Left colon (tissue), 2 donors: ENCODE results near the gene FERMT1. TPM values are rescaled to one million over a fixed set of nuclear protein-coding genes. Genes with fewer than 3 reads are reported as not detected.
"Not testable (repeated sequence)": the region's sequence is repeated elsewhere in the genome, so short reads cannot be mapped to it uniquely, and the experiment has no call there.

Experiments
- ATAC-seq: fragments of 200-7000 bp; cut with Tn5 transposase; one replicate; pipeline ENCODE4 v1.9.1; 2020; ENCODE audit warnings: mild to moderate bottlenecking, moderate library complexity
- DNase-seq, 2 donors: peaks; one replicate each; pipeline ENCODE4 v3.0.0-alpha.2; 2020
- intact Hi-C, 2 donors: fragments of 100-400 bp; cut with DNase I in 1 of 2; cut with micrococcal nuclease in 1 of 2; formaldehyde crosslinking; loops; one replicate each; pipeline versions ENCODE4 v1.11.2 to v1.14.0; 2022; cut with DNase I, micrococcal nuclease
- total RNA-seq, 2 donors: library from RNA; stranded (reverse); fragmentation: NEBNext Ultra II Directional; extraction: Animal tissue kit (Norgen Biotek cat#: 25700); gene quantifications; one replicate each; pipeline ENCODE4 v1.2.1, GENCODE V29; 2021
- donor health status: DM: no; HTN: no; CAD: no.
- donor health status: DM: yes; HTN: yes; CAD: no.

The FERMT1 gene
- total RNA-seq, 2 donors from 2014 or later = 62.0 to 79.7 TPM

DNA sequence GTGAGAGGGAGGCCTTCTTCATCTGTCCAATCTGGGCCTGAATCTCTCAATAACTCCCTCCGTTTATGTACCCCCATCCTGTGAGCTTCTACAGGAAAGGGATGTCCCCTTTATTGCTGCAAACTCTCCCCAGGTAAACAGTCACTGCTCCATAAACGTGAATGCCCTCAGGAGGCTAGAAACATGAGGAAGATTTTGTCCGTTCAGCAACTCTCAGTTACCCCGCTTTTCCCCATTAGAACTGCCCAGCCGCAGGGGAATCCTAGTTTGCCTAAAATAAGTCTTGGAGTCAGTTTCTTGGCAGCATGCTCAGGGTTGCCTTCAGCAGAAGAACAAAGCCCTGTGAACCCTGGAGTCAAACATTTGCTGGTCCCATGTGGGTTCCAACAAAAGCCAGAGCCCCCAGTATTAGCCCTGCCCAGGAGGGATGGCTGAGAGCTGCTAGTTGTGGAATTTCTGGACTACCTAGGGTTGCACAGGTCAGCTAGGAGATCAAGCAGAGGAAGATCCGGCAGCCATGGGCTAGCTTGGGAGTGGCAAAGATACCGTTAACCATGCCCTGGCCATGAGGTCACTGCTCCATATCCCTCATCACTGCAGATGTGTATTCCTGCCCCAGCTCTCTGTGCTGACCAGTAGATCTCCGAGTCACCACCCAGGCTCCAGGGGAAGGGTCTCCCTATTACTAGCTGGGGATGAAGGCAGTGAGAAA is 69.6 kb downstream of the FERMT1 start:
- DNase-seq (no peak), ATAC-seq (no peak)
- intact Hi-C loops = no loop called here

DNA sequence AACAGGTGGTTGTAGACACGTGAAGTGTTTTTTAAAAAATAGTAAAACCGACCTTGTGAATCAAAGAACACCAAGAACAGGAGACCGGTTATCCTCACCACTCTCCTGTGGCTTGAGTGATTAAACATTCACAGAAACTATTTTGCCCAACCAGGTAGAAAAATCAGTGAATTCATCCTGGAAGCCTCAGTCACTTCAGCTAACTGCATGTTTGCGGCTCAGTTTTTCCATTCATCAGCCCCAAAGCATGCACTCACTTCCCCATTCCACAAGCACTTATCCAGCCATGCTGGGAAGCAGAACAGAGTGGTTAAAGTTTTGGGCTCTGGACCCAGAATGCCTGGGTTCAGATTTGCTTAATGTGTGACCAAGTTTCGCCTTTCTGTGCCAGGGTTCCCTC is 71.3 kb downstream of the FERMT1 start:
- intact Hi-C loops = no loop called here
- no peak for ATAC-seq
- DNase-seq = no peak

DNA sequence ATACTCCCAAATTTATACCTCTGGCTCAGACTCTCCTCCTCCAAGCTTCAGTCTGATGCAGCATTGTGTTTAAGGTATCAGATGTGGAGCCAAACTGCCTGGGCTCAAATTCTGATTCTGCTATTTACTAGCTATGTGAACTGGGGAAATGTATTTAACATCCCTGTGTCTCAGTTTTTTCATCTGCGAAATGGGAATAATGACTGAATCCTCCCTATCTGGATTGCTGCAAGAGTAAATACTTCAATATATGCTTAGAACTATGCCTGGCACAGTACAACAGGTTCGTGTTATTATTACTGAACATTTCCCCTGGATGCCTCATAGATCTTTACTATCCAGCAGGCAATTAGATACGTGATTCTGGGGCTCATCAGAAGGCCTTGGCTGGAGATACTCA is 74.4 kb downstream of the FERMT1 start:
- ATAC-seq = no peak

DNA sequence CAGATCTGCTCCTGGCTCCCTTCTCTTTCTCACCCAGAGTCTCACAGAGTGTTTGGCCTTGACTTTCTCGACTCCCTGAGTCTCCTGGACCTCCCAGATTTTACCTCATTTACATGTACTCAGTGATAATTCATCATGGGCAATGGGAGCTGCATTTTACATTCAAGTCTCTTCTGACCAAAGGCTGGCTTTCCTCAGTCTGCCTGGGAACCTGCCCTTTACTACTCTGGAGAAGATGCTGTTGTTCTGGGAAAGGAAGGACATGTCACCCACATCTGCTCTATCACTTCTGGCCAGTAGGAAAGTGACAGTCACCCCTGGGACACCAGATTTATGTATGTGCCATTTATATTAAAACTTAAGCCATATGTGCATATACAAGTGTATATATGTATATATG is 76.4 kb downstream of the FERMT1 start:
- ATAC-seq = no peak
- DNase-seq = no peak
- intact Hi-C loops = no loop called here

More for the DNA sequence above, 74.4 kb downstream of the FERMT1 start:
- DNase-seq = no peak
- intact Hi-C loops = no loop called here

DNA sequence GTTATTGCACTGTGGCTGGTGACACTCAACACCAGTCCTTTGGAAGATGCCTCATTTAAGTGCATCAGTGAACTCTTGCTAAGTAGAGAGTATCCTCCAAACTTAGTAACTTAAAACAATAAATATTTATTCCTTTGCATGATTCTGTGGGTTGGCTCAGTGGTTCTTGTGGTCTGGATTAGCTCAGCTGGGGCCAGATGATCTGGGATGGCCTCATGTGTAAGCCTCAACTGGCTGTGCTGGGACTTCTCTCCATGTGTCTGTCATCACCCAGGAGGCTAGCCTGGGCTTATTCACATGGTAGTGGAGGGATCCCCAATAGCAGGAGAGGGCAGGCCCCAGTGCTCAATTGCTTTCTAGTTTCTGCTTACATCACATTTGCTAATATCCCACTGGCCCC is 77.3 kb downstream of the FERMT1 start:
- intact Hi-C loops = no loop called here
- ATAC-seq = no peak

DNA sequence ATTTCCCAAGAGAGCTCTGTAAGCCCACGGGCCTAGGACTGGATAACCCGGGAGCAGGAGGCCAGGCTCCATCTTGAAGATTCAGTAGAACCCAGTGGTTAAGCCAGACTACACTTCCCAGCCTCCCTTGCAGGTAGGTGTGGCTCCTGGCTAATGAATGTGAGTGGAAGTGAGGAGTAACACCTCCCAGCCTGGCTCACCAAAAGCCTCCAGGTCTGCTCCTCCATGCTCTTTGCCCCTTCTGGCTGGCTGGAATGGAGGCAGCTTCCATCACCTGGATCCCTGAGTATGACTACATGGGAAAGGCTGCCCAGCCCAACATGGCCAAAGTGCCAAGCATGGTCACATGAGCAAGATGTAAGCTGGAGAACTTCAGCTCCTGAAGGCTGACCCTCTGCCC is 78.7 kb downstream of the FERMT1 start:
- ATAC-seq (peak; percentile 43), DNase-seq (no peak)
- intact Hi-C loops = no loop called here

More for the DNA sequence above, 77.3 kb downstream of the FERMT1 start:
- no peak for DNase-seq

DNA sequence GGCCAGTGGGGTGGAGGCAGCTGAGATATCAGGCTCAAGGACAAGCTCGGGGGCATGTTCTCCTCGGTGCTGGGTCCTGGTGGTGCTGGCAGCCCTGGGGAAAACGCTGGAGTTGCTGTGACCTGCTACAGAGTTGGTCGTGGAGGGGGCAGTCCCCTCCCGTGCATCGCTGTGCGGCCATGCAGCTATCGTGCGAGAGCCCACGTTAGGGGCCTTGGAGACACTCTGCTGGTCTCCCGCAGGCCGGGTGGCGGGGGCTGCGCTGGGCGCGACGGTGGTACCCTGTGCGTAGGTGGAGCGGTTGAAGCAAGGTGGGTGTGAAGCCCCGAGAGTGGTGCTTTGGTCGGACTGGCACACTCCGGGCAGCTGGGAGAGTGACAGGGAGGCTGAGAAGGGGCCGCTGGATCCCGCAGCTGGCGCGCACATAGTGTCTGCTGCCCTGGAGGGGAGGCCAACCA is 81.0 kb downstream of the FERMT1 start:
- intact Hi-C loops = no loop called here
- DNase-seq (no peak), ATAC-seq (peak; percentile 13)

DNA sequence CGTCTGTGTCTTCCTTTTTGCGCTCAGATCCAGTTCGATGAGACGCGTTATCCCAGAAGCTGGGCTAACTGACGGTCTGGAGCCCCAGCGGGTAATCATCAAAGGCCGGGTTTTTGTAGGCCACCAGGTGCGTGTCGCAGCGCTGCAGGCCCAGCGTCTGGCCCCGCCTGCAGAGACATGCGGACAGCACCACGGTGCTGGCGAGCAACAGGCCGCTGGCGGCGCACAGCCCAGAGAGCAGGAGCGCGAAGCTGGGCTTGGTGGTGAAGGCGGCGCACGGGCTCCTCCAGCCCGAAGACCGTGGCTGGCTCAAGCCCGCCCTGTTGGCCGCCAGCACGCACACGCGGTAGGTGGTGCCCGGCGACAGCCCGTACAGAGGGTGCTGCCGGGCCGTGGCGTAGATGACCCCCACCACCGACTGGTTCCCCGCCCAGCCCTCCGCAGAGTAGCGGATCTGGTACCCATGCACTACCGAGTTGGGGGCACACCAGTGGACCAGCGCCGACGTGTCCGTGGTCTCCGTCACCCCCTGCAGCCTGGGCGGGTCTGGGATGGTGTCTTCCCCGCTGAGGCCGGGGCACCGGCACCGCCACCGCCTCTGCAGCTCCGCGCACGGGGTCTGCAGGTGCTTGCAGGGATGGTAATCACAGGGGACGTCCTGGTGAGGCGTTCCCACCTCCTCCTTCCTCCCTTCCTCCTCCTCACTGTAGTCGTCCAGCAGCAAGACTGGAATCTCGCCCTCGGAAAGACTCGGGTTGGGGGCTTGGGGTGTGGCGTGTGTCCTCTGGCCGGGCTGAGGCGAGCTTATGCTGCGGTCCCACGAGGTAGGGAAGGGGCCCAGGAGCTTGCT is 81.6 kb downstream of the FERMT1 start:
- DNase-seq (no peak), ATAC-seq (peak; percentile 28)
- intact Hi-C loops = no loop called here

DNA sequence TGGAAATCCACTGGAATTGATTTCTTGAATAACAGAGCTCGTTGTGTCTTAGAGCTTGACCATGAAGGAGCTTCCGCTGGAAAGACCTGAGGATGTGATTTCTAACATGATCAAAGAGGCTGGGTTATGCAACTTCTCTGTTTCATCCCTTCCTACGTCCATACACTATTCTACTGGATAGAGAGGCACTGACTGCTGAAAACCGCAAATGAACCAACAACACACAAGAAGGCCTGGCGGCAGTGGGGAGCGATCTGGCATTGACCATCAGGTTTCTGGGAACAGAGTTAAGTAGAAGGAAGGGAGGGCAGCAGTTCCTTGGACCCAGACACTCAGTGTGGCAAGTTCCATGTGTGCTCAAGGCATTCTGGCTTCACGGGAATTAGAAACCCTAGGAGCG is 82.3 kb downstream of the FERMT1 start:
- intact Hi-C loops = no loop called here
- DNase-seq (no peak), ATAC-seq (peak; percentile 10)

DNA sequence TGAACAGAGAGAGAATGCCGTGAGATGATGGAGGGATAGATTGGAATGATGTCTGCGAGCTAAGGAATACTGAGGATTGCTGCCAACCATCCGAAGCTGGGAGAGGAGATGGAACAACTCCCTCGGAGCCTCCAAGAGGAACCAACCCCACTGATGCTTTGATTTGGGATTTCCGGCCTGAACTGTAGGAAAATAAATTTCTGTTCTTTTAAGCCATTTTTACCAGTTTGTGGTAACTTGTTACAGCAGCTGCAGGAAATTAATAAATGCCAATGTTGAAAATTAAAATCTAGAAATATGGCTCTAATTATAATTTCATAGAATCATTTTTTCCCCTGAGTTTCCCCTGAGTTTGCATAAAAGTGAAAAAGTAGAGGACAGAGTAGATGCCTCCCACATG is 83.1 kb downstream of the FERMT1 start:
- ATAC-seq = no peak
- intact Hi-C loops = no loop called here
- DNase-seq = no peak

DNA sequence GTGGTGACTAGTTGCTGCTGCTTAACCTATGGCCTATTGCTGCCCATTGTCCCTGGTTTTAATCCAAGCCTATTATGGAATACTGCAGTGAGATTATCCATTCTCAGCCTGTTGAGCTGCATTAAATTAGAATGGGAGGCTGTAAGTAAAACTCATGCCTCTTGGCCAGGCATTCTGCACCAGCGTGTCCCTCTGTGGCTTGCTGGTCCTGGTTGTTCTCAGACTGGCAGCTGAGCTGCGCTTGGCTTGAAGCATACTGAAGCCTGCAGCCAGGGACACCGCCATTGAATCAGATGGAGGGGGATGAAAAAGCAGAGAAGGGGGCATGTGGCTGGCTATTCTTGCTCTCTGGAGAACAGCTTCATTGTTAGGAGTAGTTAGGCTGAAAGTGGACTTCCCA is 84.6 kb downstream of the FERMT1 start:
- ATAC-seq (no peak), DNase-seq (no peak)
- intact Hi-C loops = no loop called here

DNA sequence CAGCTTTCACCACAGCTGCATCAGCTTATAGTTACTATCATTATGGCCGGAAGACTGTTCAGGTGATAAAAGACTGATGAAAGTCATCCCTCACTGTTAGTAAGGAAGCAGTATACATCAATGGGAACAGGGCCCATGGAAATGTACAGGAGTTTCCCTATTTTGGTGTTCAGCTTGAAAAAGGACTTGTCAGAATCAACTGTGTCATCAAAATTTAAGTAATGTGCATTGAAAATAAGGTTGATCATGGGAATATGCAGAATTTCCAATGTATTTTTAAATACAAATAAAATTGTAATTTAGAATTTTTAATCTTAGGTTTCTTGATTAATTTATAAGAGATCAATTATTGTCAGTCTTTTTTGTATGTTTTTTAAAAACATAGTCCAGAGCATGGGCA is 85.7 kb downstream of the FERMT1 start:
- intact Hi-C loops = no loop called here
- DNase-seq (no peak), ATAC-seq (no peak)

DNA sequence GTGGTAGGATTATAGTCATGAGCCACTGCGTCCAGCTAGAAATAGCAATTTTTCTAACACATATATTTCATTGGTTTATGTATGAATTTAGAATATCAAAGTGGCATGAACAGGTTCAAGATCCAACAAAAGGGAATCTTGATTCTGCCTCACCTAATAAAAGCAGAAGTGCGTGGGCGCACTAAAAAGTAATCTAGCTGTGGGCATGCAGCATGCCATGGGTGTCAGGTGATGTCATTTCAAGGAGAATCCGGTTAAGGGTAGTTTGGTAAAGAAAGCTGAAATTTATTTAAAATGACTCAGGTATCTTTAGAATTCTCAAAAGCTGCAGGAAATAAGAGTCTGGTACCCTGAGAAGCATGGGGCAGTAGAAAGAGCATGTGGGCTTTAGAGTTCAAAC is 86.6 kb downstream of the FERMT1 start:
- ATAC-seq (no peak), DNase-seq (no peak)
- intact Hi-C loops = no loop called here

DNA sequence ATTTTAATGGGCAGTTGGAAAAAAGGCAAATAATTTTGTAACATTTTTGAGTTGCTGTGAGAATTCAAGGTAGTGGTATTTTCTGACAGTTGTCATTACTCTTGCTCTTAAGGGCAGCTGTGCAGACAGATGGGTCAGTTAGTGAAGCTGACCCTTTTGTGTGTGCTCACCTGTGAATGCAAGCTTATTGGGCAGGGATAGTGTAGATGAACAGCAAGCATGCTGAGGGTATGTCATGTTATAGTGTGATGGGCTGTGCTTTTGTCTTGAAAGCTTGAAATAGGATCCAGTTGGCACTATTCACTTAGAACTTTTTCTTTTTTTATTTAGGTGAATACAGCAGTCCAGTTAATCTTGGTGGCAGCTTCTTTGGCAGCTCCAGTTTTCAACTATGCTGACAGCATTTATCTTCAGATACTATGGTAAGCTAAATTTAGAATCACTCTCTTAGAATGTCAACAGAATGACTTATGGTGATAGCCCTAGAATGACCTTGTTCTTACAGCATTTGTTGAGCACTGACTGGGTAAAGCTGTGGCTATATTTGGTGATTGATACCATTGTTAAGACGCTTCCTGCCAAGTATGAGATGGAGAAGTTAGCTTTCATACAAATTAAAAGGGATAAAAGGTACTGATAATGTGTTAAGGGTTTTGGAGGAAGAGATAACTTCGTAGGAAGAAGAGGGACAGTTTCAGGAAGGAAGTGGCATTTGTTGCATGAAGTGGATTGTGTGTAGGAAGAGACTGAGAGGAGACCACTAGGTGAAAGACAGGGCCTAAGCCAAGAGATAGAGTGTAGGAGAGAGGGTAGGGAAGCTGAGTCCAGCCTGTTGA is 88.5 kb downstream of the FERMT1 start:
- intact Hi-C loops = no loop called here
- no peak for DNase-seq
- ATAC-seq = no peak

DNA sequence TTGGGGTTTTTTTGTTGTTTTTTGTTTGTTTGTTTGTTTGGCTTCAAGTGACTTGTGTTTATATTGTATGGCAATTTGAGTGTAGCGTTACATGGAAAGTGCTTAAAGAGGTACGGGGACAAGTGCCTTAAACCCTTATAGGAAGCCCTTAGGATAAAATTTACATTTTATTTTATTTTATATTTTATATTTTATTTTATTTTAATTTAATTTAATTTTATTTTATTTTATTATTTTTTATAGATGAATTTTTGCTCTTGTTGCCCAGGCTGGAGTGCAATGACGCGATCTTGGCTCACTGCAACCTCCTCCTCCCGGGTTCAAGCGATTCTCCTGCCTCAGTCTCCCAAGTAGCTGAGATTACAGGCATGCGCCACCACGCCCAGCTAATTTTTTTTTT is 89.9 kb downstream of the FERMT1 start:
- ATAC-seq, DNase-seq, intact Hi-C loops: not testable (repeated sequence)

DNA sequence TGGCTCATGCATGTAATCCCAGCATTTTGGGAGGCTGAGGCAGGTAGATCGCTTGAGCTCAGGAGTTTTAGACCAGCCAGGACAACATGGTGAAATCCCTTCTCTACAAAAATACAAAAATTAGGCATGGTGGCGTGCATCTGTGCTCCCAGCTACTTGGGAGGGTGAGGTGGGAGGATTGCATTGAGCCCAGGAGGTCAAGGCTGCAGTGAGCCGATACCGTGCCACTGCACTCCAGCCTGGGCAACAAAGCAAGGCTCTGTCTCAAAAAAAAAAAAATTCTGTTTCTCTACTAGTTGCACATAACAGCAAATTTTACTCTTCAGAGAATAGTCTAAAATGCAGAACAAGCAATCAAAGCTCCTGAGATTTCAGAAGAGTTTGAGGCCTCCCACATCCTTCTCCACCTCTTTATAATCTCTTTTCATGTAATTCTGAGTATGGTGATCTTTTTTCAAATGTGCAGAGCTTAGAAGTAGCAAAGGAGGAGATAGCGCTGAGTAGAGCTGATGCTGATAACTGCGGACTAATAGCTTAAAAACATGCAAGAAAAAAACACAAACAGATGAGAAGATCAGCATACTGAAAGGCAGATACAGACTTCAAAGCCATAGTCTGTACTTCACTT is 92.3 kb downstream of the FERMT1 start:
- intact Hi-C loops = no loop called here
- no peak for DNase-seq
- ATAC-seq = no peak

DNA sequence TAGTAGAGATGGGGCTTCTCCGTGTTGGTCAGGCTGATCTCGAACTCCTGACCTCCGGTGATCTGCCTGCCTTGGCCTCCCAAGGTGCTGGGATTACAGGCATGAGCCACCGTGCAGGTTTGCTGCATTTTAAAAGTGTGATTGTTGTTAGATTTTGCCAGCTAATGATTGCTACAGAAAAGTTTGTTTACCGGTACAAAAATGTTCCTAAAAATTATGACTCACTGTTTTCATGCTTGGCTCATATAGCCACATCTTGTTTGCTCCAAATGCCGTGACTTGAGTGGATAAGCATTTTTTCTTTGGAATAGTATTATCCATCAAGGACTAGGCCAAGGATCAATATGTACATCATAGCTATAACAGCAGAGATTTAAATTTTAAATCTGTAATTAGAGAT is 93.3 kb downstream of the FERMT1 start:
- no peak for ATAC-seq
- intact Hi-C loops = no loop called here
- DNase-seq = no peak

DNA sequence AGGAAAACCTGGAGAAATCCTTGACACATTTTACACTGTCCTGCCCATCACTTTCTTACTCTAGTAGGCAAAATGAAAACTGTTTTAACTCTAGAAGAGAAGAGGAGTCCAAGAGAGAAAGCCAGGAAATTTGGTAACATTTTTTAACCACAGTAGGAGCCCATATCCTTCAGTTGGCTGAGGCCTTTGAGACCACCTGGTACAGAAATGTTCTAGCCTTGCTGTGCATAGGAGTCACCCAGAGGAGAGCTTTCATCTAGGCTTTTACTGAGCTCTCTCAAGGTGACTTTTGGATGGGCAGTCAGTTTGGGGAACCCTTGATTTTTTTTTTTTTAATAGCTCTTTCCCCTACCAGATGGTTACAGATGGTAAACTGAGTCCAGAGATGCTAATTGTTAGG is 94.0 kb downstream of the FERMT1 start:
- DNase-seq (no peak), ATAC-seq (no peak)
- intact Hi-C loops = no loop called here

DNA sequence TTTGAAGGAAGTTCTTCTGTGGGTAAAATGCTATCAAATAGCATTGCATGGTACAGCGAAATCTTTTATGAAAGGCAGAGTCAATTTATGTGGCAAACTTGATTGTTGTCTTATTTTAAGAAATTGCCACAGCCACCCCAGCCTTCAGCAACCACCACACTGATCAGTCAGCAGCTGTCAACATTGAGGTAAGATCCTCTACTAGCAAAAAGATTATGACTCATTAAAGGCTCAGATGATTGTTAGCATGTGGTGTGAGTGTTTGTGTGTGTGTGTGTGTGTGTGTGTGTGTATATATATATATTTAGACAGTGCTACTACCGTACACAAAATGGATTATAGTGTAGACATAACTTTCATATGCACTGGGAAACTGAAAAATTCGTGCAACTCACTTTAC is 96.8 kb downstream of the FERMT1 start:
- no peak for ATAC-seq
- no peak for DNase-seq
- intact Hi-C loops = no loop called here
